HG03060 (cell line): ENCODE results near the gene DNAH11.
"Not testable (repeated sequence)": the region's sequence is repeated elsewhere in the genome, so short reads cannot be mapped to it uniquely, and the experiment has no call there.

Experiments
- ATAC-seq: cut with Tn5 transposase; IDR thresholded peaks from one replicate; pipeline ENCODE4 v1.9.1; 2021; ENCODE audit warnings: low read depth, moderate number of reproducible peaks; ENCODE audit not compliant: unreplicated experiment

Gene DNAH11

DNA sequence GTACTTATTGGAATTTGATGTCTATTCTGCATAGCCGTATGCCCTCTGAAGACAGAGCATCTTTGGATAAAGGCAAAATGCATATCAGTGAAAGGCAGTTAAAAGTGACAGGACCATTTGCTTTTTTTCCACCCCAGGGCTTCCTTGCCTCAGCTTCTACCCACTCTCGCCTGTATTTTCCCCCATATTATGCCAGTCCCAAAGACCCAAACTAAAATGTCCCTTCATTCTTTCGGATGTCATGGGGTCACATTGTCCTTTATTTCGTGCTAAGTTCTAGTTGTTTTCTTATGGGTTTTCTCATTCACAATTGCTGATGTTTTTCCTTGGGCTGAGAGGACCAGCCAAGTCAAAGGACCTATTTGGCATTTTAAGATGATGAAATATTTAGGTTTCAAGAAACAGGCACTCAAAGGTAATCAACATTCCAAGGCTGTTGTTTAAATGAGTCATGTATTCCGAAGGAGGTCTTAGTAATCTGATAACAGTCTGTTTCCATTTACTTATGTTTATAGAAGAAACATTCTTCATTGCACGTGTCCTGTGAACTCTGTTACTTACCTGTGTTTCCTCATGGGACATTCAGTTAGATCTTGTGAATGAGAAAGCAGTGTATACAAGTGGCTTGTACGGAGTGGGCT is 74.1 kb downstream of the DNAH11 start:
- no peak for ATAC-seq

DNA sequence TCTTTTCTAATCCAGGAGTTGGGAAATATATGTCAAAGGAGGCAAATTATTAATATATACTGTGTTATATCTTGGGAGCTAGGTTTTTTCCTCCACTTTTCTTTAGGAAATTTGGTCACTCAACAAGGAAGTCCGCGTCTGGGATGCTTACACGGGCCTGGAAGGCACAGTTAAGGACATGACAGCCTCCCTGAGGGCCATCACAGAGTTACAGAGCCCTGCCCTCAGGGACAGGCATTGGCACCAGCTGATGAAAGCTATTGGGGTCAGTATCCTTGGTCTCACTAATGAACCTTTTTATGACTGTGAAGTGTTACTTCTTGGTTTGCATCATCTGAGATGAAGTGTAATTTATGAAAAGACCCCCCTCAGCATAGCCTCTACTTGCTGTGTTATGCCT is 74.7 kb downstream of the DNAH11 start:
- no peak for ATAC-seq

DNA sequence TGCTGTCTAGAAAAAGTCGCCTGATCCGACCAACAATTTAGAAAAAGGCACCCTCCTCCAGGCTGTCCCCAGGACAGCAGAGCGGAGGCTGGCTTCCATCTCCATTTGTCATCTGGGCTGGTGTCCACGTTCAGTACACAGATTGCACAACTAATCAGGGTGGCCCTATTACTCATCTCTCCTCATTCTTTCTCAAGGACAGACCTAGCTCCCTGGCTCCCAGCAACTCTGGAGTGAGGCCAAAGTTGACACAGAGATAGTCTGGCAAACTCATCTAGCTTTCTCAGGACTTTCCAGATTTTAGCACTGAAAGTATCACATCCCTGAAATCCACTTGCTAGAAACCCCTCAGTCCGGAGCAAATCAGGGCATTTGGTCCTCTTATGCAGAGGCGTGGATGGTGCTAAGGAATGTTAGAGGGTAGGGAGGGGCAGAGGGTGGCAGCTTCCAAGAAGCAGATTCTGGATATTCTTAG is 75.1 kb downstream of the DNAH11 start:
- ATAC-seq: no peak

DNA sequence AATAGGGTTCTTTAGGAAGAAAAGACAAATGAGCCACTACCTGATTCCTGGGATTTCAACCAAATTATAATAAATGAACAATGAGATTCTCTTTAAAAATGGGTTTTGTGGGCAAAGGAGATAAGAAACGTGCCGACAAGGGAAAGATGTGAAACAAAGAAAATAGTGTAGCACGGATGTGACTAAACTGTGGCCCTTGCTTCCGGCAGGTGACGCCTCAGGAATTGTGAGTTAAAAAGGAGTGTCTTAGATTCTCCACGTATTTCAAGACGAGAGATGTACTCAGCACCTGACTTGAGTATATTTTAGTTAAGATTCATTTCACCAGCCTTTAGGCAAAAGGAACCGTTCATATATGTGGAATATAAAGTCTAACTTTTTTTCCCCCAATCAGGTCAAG is 75.9 kb downstream of the DNAH11 start:
- no peak for ATAC-seq

DNA sequence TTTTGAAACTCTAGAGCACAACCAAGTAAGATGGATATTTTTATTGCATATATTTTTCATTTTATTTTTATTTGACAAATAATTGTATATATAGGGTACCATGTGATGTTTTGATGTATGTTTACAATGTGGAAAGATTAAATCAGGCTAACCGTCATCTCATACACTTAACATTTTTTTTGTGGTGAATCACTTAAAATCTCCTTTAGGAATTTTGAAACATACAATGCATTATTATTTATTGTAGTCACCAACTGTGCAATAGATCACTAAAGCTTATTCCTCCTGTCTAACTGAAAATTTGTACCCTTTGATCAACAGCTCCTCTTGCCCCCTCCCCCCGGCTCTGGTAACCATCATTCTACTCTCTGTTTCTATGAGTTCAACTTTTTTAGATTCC is 77.2 kb downstream of the DNAH11 start:
- ATAC-seq: no peak

DNA sequence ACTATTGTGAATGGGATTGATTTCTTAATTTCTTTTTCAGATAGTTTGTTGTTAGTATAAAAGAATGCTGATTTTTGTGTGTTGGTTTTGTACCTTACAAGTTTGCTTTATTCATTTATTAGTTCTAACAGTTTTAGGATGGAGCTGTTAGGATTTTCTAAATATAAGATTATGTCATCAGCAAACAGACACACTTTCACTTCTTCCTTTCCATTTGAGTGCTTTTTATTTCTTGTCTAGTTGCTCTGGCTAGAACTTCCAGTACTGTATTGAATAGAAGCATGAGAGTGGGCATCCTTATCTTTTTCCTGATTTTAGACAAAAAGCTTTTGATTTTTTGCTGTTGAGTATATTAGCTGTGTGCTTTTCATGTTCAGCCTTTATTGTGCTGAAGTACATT is 81.5 kb downstream of the DNAH11 start:
- no peak for ATAC-seq

DNA sequence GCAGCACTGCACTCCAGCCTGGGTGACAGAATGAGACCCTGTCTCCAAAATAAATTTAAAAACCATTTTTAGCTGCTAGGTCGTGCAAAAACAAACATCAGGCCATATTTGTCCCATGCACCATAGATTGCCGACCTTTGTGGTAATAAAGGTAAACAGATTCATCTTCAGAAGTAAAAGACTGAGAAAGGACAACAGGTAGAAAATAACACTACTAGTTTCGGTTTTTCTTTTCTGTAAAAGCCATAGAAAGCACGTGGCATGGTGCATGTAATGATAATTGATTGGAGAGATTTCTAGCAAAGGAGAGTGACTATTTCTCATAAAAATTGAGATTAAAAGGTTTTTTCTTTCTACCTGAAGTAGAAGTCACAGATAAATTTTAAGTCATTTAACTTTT is 93.9 kb downstream of the DNAH11 start:
- ATAC-seq: no peak

DNA sequence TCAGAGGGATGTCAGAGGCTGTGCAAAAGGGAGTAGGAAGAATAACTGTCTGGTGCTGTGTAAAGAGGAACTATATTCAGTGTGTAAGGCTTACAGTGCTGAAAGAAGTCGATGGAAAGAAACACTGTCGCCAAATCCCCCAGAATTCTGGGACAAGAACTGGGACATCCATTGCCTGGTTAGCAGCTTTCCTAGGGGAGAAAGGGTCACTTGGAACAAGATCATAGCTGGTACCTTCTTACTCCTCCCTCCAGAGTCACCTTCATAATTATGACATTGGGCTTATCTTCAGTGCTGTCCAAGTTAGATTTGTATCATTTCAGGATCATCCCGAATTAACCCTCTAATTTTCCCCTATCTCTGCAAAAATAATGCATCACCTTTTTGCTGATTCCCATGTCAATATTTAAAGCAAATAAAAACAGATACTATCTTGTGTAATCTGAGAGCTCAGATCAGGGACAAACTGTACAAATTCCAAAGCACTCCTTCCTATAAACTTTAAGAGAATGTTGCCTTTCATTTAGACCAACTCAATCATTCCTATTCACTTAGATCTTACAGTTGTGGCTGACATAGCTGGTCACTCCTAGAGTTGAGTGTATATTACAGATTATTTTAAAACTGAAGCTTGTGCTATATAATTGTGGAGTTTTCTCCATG is 96.5 kb downstream of the DNAH11 start:
- ATAC-seq: no peak

DNA sequence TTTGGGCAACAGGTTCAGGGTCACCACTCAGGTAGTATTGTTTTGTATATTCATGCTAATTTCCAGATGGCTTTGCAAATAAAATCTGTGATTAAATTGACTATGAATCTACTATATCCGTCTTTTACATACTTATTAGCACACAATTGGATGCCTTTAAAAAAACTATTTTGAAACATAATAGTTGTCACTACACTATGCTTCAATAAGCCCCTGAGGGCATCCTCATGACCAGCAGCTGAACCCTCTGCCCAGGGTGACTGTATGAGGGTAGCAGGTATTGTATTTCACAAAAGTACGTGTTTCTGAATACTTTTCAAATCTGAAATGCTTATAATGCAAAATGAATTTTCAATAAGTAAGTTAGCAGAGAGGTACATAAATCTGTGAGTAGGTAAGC is 97.3 kb downstream of the DNAH11 start:
- ATAC-seq: no peak

DNA sequence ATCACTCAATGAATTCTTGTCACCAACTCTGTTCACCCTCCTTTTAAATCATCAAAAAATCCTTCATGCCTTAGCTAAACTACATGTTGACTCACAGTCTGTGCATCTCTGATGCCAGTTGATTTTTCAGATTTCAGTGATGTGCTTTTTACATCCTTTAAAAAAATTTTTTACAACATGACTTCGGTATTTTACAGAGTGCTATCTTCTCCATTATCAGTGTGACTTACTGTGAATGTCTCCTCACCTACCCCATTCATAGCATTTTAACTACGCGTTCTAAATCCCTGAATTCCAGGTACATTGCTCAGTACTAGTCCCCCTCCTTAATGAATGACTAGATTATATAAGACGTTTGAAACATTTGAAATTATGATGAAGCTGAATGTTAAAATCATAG is 98.7 kb downstream of the DNAH11 start:
- no peak for ATAC-seq

DNA sequence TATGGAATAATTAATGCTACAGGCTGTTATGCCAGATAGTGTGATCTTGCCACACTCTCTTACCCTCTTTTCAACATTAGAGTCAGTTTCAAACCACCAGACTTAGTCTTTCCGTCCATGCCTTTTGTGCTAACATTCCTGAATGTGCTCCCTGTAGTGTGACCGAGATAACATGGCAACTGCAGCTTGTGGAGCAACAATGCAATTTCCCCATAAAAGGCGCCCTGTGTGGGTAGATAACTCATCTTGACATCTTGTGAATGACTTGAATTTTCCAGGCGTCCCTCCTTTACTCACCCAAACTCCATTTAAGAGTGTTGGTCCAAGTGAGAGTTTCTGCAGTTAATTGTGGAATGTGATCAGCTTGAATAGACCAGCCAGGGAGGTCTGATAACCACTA is 99.6 kb downstream of the DNAH11 start:
- no peak for ATAC-seq

DNA sequence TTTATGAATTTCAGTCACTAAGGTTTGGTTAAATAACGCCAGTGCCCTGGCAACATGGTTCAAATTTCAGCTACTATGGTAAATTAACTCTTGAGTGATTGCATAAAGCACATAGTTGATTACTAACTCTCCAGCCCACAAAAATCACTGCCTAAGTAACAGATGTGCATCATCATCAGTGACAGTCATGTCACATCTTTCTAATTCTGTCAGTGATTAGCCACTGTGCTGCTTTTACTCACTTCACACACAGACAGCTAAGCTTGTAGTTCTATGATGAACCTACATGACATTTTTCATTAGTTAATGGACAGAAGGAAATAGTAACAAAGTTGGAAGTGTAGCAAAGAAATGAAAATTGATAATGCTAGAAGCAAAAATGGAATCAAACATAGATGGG is 108.9 kb downstream of the DNAH11 start:
- ATAC-seq: no peak

DNA sequence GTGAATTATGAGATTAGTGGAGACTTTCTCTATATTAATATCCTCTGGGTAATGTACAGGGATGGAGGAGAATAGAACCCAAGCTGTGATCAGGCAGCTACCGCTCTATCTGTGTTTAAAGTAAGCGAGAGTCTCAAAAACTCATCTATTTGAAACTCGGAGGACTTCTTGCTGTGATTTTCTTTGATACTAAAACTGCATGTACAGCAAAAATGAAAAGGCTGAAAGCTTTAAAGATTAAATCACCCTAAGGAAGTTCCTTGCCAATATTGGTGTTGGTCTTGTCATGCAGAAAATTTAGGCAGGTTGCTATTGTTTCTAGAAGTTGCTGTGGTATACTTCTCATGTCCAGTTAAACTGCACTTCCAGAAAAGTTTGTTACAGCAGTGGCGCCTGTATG is 110.8 kb downstream of the DNAH11 start:
- no peak for ATAC-seq

DNA sequence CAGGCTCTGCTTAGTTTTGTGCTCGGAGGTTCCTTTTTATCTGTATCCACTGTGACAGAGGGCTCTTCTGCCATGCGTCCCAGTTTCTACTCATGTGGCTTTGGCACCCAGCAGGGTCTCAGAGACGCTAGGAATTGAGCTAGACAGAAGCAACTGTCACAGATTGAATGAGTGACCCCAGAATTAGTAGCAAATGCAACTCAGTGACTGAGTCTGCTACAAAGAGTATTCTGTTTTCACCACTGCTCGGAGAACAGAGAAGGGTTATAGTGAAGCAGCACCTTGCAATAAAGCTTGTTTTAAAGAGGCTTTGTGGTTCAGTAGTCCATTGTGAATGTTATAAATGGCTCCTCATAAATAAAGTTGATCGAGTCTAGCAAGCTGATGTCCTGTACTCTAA is 113.2 kb downstream of the DNAH11 start:
- no peak for ATAC-seq

DNA sequence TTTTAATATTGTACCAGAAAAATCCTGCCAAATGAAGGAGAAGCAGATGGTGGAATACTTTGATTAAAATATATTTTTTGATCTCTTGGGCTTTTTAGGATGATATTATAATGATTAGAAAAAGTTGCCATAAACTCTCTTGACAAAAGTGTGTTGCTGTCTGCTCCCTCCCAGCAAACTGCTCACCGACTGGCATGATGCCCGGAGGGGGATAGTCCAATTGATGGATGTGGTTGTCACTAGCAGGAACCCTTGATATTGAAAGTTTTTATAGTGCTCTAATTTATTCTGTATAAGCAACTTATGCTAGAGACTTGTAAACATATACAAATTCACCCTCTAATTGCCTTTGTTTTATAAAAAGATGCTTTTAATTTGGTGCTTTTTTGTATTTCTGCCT is 114.0 kb downstream of the DNAH11 start:
- ATAC-seq: no peak

DNA sequence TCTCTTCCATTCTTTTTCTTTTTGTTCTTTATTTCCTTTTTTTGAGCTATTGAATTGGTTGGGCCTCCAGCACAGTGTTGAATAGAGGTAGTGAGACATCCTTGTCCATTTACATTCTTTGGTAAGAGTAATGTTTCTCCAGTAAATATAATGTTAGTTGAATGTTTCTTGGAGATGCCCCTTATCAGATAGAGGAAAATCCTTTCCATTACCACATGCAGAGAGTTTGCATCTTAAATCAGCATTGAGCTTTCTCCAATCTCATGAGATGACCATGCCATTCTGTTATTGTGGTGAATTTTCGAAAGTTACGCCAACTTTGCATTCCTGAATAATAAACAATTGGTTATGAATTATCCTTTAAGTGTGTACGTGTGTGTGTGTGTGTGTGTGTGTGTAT is 127.7 kb downstream of the DNAH11 start:
- ATAC-seq: no peak

DNA sequence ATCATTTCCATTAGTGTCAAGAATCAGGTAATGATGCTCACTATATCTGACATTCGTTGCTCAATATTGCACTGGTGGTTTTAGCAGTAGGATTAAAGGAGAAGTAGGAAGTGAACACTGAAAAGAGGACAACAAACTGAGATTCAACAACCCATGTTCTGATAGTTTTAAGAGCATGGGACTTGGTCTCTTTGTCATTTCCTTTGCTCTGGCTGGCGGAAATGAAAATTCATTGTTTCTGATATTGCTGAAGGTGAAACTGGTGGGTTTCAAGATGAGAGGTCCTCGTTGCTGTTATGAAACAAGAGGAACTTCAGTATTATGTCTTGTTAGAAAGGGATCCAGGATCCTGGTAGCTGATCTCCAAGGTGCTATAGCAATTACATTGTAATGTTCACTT is 129.0 kb downstream of the DNAH11 start:
- no peak for ATAC-seq

DNA sequence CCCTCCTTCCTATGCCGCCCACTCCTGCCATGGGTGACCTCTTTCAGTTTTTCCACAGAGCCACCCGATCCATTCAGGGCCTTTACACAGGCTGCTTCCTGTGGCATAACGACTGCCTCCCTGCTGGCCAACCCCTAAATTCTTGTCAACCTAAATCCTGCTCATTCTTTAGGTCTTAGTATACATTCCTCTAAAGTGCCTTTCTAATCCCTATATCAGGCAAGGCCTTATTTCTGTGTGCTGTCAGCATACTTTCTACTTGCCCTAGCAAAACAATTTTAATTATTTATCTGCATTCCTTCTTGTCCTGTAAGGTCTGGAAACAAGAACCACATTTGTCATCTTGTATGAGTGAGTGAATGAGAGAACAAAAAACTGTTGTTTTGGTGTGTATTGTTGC is 132.4 kb downstream of the DNAH11 start:
- no peak for ATAC-seq

DNA sequence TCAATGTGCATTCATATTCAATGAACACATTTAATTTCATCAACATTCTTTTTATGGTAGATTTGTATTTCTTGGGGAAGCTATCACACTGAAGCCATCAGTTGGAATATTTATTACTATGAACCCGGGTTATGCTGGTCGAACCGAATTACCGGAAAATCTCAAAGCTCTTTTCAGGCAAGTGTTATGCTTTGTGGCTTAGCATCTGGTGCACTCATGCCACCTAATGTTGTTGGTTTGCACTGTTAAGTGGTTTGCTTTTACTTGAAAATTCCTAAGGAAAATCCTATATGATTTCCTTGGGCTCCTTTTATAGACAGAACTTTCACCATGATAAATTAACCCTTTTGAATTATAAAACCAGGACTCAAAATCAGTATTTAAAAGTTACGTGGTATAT is 147.9 kb downstream of the DNAH11 start:
- no peak for ATAC-seq

DNA sequence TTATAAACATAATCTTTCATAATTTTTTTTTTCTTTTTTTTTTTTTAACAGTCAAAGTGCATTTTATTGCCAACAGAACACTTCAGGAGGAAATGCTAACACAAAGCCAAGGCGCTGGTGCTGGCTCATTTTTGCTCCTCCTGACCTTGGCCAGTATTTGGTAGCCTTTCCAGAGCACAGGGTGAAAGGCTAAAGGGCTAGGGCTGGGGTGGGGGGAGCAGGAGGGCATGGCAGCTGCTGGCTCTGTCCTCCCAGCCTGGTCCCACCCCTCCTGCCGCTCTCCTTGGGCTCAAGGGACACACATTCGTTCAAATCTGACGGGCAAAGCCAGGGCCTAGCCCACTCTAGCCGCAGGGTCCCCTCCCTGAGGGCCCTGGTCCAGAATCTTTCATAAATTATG is 148.3 kb downstream of the DNAH11 start:
- ATAC-seq: not testable (repeated sequence)

DNA sequence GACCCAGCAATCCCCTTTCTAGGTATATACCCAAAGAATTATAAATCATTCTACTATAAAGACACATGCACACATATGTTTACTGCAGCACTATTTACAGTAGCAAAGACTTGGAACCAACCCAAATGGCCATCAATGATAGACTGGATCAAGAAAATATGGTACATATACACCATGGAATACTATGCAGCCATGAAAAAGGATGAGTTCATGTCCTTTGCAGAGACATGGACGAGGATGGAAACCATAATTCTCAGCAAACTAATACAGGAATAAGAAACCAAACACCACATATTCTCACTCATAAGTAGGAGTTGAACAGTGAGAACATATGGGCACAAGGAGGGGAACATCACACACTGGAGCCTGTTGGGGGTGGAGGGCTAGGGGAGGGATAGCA is 157.7 kb downstream of the DNAH11 start:
- not testable (repeated sequence) for ATAC-seq

DNA sequence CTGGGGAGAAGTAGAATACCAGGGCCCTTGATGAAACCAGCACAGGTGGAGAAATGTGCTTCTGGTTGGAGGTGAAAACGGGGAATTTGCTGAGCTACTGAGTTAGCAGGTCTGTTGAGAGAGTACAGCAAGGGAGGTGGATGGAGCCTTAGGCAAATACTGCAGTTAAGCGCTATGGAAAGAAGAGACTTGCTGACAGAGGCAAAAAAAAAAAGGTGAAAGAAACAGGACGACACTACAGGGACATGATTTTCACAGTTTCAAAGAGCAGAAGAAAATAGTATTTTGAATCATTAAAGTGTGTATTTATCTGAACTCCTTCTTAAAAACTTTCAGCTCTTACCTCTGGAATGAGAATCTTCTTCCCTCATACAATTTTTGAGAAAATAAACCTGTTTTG is 159.5 kb downstream of the DNAH11 start:
- no peak for ATAC-seq

DNA sequence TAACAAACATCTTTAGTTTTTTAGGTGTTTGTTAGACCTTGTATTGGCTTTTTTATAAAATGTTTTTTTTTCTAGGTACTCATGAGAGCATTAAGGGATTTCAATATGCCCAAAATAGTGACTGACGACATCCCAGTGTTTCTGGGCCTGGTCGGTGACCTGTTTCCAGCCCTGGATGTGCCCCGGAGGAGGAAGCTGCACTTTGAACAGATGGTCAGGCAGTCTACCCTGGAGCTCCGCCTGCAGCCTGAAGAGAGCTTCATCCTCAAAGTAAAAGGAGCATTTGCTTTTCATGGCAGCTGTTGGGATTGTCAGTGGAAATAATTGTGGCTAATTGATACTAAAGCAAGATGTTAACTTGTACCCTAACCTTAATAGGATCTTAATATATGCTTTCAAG is 161.5 kb downstream of the DNAH11 start:
- ATAC-seq: no peak
